ENCODE results near the gene CMTM5.
"Not testable (repeated sequence)": the region's sequence is repeated elsewhere in the genome, so short reads cannot be mapped to it uniquely, and the experiment has no call there.

DNA sequence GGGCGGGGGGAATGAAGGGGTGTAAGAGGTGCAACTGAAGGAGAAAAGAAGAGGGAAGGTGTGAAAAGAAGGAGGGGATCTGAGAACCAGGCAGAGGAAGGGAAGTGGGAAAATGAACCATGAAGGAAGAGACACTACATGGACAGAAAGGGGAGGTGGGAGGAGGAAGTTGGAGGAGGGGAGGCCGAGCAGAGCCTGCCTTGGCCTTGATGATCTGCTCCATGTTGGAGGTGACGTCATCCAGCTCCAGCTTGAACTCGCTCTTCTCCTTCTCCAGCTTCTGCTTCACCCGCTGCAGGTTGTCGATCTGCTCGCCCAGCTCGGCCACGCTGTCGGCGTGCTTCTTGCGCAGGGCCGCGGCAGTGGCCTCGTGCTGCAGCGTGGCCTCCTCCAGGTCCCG lies 42.8 kb downstream of the CMTM5 start:
- TF ChIP-seq, protein P1, sequence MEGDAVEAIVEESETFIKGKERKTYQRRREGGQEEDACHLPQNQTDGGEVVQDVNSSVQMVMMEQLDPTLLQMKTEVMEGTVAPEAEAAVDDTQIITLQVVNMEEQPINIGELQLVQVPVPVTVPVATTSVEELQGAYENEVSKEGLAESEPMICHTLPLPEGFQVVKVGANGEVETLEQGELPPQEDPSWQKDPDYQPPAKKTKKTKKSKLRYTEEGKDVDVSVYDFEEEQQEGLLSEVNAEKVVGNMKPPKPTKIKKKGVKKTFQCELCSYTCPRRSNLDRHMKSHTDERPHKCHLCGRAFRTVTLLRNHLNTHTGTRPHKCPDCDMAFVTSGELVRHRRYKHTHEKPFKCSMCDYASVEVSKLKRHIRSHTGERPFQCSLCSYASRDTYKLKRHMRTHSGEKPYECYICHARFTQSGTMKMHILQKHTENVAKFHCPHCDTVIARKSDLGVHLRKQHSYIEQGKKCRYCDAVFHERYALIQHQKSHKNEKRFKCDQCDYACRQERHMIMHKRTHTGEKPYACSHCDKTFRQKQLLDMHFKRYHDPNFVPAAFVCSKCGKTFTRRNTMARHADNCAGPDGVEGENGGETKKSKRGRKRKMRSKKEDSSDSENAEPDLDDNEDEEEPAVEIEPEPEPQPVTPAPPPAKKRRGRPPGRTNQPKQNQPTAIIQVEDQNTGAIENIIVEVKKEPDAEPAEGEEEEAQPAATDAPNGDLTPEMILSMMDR (optimal IDR thresholded peaks at IDR 0.05 in 1 of 3, IDR thresholded peaks at IDR 0.05 in 1 of 3, conservative IDR thresholded peaks at IDR 0.05 in 1 of 3; ENCODE audit: extremely low read depth in 1 of 3, insufficient read depth in 2 of 3, low read length in 3 of 3), result not testable (repeated sequence)
- TF ChIP-seq EZH2 (IDR thresholded peaks at IDR 0.05; ENCODE audit: low read length), result not testable (repeated sequence)

Measured in keratinocyte (primary cell).